ENCODE results near the gene CDC42EP2.

The CDC42EP2 gene, protein sequence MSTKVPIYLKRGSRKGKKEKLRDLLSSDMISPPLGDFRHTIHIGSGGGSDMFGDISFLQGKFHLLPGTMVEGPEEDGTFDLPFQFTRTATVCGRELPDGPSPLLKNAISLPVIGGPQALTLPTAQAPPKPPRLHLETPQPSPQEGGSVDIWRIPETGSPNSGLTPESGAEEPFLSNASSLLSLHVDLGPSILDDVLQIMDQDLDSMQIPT

DNA sequence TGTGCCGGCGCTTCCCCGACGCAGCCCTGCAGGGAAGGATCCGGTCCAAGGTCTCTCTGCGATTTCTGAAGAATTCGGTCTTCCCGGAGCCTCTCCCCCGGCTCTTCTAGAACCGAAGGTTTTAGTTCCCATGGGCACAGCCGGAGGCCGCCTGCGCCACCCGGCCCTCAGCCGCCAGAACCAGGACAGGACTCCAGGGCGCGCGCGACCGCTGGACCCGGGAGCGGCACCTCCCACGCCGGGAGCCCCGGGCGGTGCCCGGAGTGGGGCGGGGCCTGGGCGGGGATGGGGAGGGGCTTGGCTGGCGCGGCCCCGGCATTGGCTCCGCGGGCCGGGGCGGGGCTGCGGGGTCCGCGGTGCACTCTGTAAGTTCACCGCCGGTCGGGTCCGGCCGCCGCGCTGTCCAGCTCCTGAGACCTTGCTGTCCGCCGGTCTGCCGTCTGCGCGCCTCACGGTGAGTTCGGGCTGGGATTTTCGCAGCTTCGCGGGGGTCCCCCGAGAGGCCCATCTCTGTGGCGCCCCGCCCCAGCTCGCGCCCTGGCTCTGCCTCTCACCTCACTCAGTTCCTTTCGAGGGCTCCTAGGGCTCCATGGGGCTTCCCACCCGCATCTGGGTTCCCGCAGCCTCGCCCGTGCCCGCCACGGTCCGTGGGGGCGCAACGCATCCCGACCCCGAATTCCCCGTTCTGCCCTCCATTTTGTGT is at the start of gene CDC42EP2:
Gene CDC42EP2 (plus strand): TSS at position 366 of the 703 bp plus-strand sequence. CDS start 6,033 bp downstream, outside the sequence.
- DNase-seq (ENCODE audit: insufficient read length, low spot score) (peak; percentile 74), FAIRE-seq (no peak)
- TF ChIP-seq, protein P1, sequence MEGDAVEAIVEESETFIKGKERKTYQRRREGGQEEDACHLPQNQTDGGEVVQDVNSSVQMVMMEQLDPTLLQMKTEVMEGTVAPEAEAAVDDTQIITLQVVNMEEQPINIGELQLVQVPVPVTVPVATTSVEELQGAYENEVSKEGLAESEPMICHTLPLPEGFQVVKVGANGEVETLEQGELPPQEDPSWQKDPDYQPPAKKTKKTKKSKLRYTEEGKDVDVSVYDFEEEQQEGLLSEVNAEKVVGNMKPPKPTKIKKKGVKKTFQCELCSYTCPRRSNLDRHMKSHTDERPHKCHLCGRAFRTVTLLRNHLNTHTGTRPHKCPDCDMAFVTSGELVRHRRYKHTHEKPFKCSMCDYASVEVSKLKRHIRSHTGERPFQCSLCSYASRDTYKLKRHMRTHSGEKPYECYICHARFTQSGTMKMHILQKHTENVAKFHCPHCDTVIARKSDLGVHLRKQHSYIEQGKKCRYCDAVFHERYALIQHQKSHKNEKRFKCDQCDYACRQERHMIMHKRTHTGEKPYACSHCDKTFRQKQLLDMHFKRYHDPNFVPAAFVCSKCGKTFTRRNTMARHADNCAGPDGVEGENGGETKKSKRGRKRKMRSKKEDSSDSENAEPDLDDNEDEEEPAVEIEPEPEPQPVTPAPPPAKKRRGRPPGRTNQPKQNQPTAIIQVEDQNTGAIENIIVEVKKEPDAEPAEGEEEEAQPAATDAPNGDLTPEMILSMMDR (IDR thresholded peaks at IDR 0.05; ENCODE audit: insufficient read depth, missing control alignments) = no peak

DNA sequence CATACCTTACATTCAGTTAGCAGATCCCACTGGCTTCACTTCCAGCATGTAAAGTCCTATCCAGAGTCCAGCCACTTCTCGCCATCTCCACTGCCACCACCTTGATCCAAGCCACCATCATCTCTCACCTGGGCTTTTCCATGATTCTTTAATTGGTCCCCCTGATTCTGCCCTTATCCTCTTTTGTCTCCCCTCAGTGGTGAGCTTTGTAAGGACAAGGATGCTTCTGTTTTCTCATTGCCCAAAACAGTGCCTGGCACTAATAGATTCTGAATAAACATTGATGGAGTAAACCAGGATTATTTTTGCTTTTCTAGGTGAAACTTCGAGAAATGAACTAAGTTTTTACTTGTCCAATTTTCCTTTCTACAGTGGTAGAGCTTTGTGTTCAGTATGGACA is 48.5 kb upstream of the CDC42EP2 start:
- DNase-seq (ENCODE audit: insufficient read length, low spot score) (no peak), FAIRE-seq (no peak)
- TF ChIP-seq, protein P1 (IDR thresholded peaks at IDR 0.05; ENCODE audit: insufficient read depth, missing control alignments) = peak; percentile 44

DNA sequence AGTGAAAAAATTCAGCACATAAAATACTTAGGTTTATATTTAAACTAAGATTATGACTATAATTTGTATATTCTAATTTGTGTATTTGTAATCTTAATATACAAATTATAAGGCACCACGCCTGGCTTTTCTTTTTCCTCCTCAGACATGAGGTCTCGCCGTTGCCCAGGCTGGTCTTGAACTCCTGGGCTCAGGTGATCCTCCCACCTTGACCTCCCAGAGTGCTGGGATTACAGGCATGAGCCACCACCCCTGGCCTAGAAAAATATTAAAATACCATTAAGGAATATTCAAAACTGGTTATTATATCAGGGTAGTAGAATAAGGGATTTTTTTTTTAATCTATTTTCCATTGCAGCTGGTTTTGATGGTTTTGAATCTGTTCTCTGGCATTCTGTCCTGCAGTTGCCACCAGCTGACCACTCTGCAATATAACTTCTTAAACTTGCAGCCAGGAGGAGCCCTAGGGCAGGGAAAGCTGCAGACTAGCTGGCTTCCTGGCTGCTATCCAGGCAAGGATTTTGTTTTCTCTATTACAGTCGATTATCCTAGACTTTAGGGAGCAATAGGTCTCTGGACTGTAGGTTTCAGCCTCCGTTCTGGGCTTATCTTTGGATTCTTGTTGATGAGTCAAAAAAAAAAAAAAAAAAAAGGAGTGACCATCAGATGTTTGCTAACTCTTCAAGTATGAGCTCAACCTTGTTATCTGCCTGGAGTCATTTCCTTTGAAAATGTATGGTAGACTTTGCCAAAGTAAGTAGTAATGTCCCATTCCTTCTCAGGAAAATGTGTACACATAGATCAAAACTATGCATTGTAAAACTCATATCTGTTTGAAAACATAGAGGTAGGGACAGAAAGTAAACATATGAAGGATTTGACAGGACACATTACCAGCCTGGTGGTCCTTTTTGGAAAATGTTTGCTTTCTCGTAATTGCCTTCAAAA is 39.7 kb upstream of the CDC42EP2 start:
- no peak for DNase-seq (ENCODE audit: insufficient read length, low spot score)
- no peak for FAIRE-seq
- TF ChIP-seq, protein P1 (IDR thresholded peaks at IDR 0.05; ENCODE audit: insufficient read depth, missing control alignments) = peak; percentile 98

DNA sequence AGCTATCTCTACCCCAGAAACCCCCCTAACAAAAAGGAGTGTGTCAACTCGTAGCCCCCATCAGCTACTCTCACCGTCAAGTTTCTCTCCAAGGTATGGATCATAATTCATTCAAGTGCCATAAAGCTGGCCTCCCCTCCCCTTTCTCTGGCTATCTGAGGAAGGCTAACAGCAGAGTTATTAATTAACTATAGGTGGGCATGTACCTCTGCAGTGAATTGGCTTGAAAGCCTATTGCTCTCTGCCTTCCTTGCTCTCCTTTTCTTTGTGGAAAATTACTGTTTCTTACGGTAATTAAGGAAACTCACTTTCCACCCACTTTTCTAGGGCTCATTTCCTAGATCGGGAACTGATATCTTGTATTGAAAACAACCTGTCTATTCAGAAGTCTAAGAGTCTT is 38.8 kb upstream of the CDC42EP2 start:
- DNase-seq (ENCODE audit: insufficient read length, low spot score) (no peak), FAIRE-seq (no peak)

DNA sequence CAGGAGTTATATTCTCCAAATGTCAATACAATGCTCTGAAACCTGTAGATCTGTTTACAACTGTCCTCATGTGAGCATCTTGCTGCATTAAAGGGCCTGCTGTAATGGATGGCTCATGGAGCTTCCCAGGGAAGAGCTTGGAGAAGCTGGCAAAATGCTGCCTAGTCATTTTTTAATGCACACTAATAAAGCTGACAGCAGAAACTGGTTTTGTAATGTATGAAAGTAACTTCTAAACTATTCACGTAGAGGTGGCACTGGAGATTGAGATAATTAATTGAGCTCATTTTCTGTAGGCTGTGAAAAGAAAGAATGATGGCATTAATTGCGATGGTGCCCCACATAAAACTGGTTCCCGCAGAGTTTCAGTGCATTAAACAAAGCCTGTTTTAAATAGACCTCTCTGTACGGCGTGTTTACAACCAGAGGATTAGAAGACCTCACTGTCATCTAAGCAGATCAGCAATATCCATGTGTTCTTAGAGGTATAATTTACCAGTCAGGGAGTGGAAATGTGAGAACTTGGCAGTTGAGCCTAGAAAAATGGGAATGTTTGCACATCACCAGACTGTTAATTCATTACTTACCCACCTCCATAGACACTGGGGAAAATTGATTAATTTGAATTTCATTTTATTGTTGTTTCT is 36.9 kb upstream of the CDC42EP2 start:
- DNase-seq (ENCODE audit: insufficient read length, low spot score) = peak; percentile 50
- TF ChIP-seq, protein P1 (IDR thresholded peaks at IDR 0.05; ENCODE audit: insufficient read depth, missing control alignments) = no peak
- FAIRE-seq = no peak

More for the DNA sequence above, 38.8 kb upstream of the CDC42EP2 start:
- TF ChIP-seq, protein P1 (IDR thresholded peaks at IDR 0.05; ENCODE audit: insufficient read depth, missing control alignments) = no peak

DNA sequence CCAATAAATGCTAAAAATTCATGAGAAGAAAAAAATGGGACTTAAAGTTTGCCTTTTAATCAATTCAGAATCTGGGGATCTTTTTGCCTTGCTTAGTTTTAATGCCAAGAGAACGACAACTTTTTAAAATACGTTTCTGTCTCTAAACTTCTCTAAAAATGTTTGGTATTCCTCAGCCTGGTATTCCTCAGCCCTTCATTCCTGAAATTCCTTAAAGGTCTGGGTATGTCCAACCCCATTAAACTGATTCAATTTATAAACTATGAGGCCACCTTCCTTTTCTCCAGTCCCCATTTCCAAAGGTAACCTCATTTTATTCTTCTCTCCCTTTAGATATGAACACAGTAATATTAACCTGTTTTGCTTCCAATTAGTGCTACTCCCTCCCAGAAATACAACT is 36.3 kb upstream of the CDC42EP2 start:
- FAIRE-seq (no peak), DNase-seq (ENCODE audit: insufficient read length, low spot score) (no peak)
- TF ChIP-seq, protein P1 (IDR thresholded peaks at IDR 0.05; ENCODE audit: insufficient read depth, missing control alignments) = no peak

Measured in D721Med (cell line).